Dedifferentiated amniotic fluid mesenchymal stem cell (primary cell): ENCODE measurements around the gene GPER1.
"Not testable (repeated sequence)": the region's sequence is repeated elsewhere in the genome, so short reads cannot be mapped to it uniquely, and the experiment has no call there.

Source experiments
- DNase-seq: peaks from one replicate; pipeline ENCODE4 v3.0.0-alpha.2; 2016; ENCODE audit errors: extremely low spot score

The GPER1 gene

DNA sequence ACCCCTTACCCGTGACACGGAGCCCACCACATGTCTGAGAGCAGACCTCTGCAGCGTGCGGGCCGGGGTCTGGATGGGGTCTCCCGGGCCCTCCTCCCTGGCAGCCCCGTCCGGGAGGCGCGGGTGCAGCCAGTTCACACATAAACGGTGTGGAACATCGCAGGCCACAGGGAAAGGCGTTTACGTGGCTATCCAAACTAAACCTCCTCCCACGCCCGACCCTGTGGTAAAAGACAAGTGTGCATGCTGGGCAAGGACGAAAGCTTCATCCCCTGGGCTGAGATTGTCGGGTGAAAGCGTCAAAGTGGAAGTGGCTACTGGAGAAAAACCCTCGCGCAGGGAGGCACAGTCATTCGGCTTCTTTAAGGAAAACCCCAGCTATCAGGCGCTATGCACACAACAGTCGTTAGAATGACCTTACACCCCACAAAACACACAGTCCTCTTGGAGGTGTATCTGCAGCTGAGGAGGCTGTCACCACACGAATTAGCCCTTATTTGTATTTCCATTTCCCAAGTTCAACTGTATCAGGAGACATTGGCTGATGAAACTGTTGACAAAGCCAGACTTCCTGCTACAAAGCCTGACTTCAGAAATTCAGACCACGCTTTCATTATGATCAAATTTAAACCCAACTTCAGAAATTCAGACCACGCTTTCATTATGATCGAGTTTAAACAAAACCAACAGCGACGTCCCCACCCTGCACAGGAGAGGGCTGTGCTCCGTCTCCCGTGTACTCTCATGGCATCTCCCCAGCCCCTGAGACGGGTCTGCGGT lies 15.3 kb downstream of the GPER1 start:
- no peak for DNase-seq

DNA sequence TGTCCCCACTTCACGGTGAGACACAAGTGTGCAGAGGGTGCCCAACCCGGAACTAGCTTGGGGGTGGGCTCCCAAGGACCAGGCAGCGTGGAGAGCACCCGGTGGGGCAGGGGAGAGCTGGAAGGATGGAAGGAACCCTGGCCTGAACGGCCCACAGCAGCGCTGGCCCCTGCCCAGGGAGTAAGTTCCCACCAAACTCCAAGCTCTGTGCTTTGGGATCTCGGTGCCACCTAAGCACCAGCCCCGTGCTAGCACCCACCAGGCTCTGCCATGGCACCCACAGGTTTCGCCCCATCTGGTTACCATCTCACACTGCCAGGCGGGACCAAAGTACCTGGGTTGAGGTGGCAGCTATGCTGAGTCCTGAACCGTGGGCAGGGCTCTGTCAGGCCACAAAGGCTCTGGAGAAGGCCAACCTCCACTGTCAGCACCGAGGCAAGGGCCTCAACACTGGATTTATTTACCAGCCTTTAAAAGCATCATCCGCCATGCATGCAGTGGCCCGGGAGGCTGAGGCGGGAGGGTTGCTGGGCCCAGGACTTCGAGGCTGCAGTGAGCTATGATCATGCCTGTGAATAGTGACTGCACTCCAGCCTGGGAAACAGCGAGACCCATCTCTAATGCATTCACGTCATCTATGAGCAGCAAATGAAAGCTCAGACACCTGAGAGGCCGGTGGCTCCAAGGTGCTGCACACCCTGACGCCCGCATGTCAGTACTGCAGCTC lies 16.0 kb downstream of the GPER1 start:
- DNase-seq = no peak

DNA sequence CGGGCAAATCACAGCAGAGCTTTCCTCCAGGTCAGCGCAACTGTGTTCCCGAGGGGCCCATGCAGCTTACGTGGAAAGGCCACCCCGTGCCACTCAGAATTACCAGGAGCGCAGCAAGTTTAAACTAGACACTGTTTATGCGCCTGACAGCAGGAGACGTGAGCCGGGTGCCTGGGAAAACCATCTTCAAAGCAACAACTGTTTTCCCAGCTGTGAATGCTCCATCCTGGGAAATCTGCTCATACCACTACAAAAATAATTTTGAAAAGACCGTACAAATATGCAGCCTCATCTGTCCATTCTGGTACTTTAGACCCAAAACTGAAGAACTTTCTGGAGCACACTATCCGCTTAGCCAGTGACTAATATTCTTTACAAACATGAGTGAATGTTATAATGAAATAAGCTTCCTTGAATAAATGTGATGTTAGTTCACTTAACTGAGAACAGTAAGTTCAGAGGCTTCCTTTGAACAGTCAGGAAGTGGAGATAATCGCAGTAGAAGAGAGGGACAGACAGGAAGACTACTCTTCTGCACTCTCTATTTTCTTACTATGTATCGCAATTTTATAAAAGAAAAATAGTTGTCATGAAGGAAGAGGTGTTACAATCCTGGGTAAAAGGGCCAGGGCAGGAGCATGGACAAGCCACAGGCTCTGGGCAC lies 16.7 kb downstream of the GPER1 start:
- DNase-seq = no peak

GRCh38 chr7:1105189-1105588 lies 17.3 kb downstream of the GPER1 start:
- DNase-seq = no peak

- no peak for DNase-seq
Measured at GRCh38 chr7:1106063-1106792, 18.3 kb downstream of the GPER1 start.

GRCh38 chr7:1106793-1107421 lies 19.0 kb downstream of the GPER1 start:
- no peak for DNase-seq

GRCh38 chr7:1108264-1108920 lies 20.5 kb downstream of the GPER1 start:
- DNase-seq = no peak

DNA sequence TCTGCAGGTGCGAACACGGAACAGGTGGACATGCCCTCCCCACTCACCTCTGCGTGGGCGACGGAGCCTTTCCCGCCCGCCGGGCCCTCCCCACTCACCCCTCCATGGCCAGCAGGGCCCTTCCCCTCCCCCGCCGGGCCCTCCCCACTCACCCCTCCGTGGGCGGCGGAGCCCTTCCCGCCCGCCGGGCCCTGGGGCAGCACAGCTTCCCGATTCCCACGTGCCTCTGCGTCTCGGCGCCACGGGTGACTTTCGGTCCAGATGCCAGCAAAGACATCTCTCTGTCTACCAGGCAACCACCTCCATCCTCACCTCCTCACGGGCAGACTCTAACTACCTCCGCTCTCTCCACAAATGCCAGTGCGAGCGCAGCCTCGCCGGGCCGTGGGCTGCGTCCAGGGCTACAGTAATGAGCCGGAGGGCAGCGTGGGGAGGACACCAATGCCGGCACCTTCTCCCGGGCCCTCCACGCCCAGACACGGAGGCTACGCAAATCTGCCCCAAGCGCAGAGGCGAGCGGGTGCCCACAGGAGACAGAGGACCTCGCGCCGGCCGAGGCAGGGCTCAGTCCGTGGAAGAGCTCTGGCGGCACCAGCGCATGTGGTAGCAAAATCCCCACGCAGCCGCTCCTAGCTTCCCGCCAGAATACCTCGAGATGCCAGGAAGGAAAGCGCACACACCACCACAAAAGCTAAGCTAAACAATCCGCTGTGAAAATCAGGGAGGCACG lies 21.8 kb downstream of the GPER1 start:
- no peak for DNase-seq

DNA sequence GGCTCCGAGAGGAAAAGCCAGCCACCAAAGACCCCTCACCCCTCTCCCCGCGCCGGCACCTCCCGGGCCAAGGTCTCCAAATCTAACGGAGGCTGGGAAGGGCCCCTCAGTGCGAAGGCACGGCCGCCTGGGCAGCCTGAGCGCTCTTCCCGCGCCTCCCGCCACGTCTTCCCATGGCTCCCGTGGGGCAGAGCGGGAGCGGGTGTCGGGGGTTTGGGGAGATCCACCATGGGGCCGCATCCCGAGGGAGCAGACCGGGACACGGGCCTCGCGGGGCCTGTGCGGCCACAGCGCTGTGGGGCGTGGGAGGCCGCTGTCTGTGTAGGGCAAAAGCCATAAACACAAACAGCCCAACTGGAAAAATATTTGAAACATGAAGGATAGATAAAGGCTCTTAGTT lies 22.4 kb downstream of the GPER1 start:
- DNase-seq = no peak

DNA sequence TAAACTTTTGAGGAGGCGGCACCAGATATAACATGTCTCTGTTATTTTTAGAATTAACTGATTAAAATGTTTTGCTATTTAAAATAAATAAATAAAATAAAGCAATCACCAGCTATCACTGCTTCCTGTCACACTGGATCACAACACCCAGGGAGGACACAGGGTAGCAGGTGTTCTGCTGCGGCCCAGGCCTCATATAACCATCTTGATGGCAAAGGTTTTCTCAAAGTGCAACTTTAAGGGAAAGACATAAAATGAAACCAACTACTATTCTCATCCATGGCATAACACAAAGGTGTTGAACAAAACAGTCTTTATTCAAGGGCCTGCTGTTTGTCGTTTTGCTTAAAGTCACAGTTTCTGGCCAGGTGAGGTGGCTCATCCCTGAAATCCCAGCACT lies 23.2 kb downstream of the GPER1 start:
- DNase-seq = no peak

- DNase-seq = no peak
Measured at GRCh38 chr7:1112109-1112508, 24.2 kb downstream of the GPER1 start.

GRCh38 chr7:1112625-1113547 lies 25.0 kb downstream of the GPER1 start:
- no peak for DNase-seq

DNA sequence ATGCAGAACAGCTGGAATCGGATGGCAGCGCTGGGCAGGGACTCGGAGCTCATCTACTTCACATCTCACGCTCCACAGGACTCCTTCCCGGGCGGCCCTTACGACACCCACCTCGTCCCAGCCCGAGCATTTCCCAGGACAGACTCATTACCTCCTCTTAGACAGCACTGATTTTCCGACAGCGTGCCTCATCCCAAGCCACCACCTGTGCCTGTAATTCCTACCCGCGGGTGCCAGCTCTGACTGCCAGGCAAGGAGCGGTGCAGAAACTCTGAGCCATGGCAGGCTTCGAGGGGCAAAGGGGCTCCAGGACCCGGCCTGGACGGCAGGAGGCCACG lies 25.6 kb downstream of the GPER1 start:
- DNase-seq = no peak

GRCh38 chr7:1114088-1114487 lies 26.2 kb downstream of the GPER1 start:
- DNase-seq = no peak

GRCh38 chr7:1114505-1114904 lies 26.6 kb downstream of the GPER1 start:
- no peak for DNase-seq

DNA sequence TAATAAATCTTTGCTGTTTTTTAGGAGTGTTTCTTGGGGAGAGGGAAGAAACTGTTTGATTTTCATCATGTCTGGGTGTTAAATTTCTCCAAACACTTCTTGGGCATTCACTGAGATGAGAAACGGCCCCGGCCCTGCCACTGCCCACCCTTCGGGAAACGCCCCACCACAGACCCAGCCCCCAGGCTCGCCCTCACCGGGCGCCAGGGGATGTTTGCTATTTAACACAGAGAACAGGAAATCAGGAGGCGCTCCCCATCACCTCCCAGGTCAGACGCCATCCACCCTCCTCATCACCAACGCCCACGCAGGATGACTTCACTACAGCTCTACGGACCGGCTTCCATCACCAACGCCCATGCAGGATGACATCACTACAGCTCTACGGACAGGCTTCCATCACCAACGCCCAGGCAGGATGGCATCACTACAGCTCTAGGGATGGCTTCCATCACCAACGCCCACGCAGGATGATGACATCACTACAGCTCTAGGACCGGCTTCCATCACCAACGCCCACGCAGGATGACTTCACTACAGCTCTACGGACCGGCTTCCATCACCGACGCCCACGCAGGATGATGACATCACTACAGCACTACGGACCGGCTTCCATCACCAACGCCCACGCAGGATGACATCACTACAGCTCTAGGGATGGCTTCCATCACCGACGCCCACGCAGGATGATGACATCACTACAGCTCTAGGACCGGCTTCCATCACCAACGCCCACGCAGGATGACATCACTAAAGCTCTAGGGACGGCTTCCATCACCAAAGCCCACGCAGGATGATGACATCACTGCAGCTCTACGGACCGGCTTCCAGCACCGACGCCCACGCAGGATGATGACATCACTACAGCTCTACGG lies 27.5 kb downstream of the GPER1 start:
- DNase-seq = not testable (repeated sequence)

GRCh38 chr7:1116383-1117008 lies 28.6 kb downstream of the GPER1 start:
- not testable (repeated sequence) for DNase-seq

GRCh38 chr7:1117321-1117928 lies 29.5 kb downstream of the GPER1 start:
- DNase-seq = no peak
